Immature natural killer cell (primary cell): ENCODE data around the gene PPP1R14D. TPM values are rescaled to one million over a fixed set of nuclear protein-coding genes. Genes with fewer than 3 reads are reported as not detected.

Source experiments
- DNase-seq, 3 donors: peaks; one replicate each; pipeline ENCODE4 v3.0.0; 2022; ENCODE audit warnings: mixed read lengths in 1 of 3
- H3K27ac Mint-ChIP-seq, 6 donors: one replicate each; pipeline ENCODE4 v1.8.0; 2020; ENCODE audit warnings: mixed read lengths in 6 of 6, mild to moderate bottlenecking in 5 of 6, inconsistent platforms in 4 of 6, moderate library complexity in 3 of 6
- H3K27me3 Mint-ChIP-seq, 3 donors: one replicate each; pipeline ENCODE4 v1.8.0; 2020 to 2021; ENCODE audit warnings: low read depth in 3 of 3, mild to moderate bottlenecking in 3 of 3, mixed read lengths in 3 of 3, moderate library complexity in 3 of 3, inconsistent platforms in 1 of 3
- H3K36me3 Mint-ChIP-seq, 3 donors: one replicate each; pipeline ENCODE4 v1.8.0; 2020; ENCODE audit warnings: mixed read lengths in 3 of 3, inconsistent platforms in 2 of 3, mild to moderate bottlenecking in 2 of 3
- H3K4me1 Mint-ChIP-seq, 2 donors: one replicate each; pipeline ENCODE4 v1.8.0; 2020; ENCODE audit warnings: inconsistent platforms in 2 of 2, mild to moderate bottlenecking in 2 of 2, mixed read lengths in 2 of 2, moderate library complexity in 1 of 2
- H3K4me3 Mint-ChIP-seq, 5 donors: one replicate each; pipeline ENCODE4 v1.8.0; 2020; ENCODE audit warnings: mild to moderate bottlenecking in 5 of 5, mixed read lengths in 5 of 5, inconsistent platforms in 3 of 5, moderate library complexity in 3 of 5
- H3K9me3 Mint-ChIP-seq, 6 donors: one replicate each; pipeline ENCODE4 v1.8.0; 2020; ENCODE audit warnings: mild to moderate bottlenecking in 6 of 6, mixed read lengths in 6 of 6, inconsistent platforms in 4 of 6, moderate library complexity in 3 of 6
- polyA plus RNA-seq, 3 donors: library from polyadenylated mRNA; unstranded; fragments of 300-500 nt; fragmentation: Illumina TruSeq; gene quantifications; one replicate each; pipeline ENCODE4 v1.2.3, GENCODE V29; 2021

PPP1R14D gene
- polyA plus RNA-seq, 3 donors from 2014 or later = not detected

DNA sequence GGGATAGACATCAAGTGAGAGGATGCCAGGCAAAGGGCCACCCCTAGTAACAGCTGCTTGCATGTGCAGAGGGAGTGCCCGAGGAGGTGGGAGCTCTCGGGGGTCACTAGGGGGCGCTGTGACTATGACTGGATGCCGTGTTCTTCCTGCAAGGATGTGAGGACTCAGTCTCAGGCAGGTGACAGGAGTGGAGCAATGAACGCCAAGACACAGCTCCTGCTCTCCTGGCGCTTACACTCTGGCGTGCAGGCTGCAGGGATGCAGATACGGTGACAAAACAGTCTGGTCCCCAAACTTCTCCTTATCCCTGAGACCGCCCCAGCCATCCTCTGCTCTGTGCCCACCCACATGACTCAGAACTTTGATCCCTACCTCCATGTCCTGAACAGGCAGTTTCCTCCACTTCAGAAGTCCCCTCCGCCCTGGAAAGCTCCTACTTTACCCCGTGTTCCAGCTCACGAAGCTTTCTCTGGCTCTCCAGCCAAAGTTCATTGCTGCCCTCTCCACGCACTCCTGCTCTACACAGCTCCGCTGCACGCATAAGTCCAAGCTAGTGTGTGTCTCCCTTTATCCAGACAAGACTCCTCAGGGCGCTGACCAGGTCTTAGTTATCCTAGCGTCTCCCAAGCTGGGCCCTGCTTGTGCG is 30.8 kb upstream of the PPP1R14D start:
- Mint-ChIP-seq H3K4me3 (no peak overlapping the region), H3K36me3 (no peaks in the 10 kb centered on the region), H3K27ac (no peak overlapping the region), H3K4me1 (peaks cover 0 to 2% of the 10 kb centered on the region in 2 donors), H3K27me3 (peaks cover 6 to 25% (median 6%) of the 10 kb centered on the region in 3 donors), H3K9me3 (no peaks in the 10 kb centered on the region)
- peak; percentile 67 to 74 (median 71) for DNase-seq

DNA sequence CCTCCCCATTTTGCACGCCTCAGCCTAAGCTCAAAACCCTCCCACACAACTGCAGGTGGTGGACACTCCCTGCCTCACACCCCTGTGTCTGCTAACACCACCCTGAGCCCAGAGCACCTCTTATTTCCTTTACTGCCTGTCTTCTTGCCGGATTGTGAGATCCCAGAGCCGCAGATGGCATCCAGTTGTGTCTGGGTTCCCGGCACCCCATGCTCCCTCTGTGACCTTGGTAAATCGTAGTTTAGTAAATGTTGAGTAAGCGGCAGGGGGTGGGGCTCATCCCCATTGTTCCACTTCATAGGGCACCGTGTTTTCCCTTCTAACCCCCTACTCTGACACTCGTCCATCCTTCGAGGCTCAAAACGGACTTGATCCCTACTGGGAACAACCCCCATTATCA is 30.2 kb upstream of the PPP1R14D start:
- Mint-ChIP-seq H3K36me3 (no peaks in the 10 kb centered on the region), H3K4me1 (peaks cover 0 to 2% of the 10 kb centered on the region in 2 donors), H3K4me3 (no peak overlapping the region), H3K27ac (peak overlapping the region in 1 of 6 donors; percentile 39), H3K27me3 (peaks cover 6 to 25% (median 6%) of the 10 kb centered on the region in 3 donors), H3K9me3 (no peaks in the 10 kb centered on the region)
- no peak for DNase-seq

DNA sequence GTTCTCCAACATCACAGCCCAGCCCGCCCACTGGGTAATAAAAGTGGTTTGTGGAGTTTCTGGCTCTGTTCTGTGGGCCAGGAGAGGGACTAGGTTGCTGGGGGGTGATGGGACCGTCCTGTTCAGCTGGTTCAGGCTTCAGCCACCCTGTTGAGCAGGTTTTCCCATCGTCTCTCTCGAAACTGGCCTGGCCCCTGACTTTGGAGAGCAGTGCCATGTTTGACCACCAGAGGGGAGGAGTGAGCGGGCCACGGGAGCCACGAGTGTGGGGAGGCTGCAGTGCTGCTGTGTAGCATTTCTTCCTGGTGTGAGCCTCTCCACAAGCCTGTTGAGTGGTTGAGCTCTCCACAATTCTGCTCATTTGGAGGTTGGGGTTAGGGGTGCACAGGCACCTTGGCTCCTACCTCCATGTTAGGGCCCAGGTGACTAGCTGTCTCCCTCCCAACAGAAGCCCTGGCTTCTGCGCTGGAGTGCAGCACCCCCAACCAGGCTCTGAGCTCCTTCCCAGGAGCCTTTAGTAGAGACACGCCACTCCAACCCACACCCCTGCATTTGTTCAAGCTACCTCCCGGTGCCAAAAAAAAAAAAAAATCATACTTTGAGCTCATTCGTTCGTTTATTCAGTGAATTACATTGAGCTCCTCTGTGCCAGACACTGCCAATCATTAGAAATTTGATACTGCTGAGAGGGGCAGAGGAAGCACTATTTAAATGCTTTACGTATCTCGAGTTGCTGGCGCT is 29.3 kb upstream of the PPP1R14D start:
- DNase-seq = peak; percentile 71 to 75 (median 71)
- H3K4me3 Mint-ChIP-seq = no peak overlapping the region
- peak overlapping the region in 1 of 6 donors; percentile 21 for H3K27ac Mint-ChIP-seq
- no peaks in the 10 kb centered on the region for H3K36me3 Mint-ChIP-seq
- no peaks in the 10 kb centered on the region for H3K9me3 Mint-ChIP-seq
- peaks cover 0 to 2% of the 10 kb centered on the region in 2 donors for H3K4me1 Mint-ChIP-seq
- peaks cover 3 to 22% (median 4%) of the 10 kb centered on the region in 3 donors for H3K27me3 Mint-ChIP-seq

DNA sequence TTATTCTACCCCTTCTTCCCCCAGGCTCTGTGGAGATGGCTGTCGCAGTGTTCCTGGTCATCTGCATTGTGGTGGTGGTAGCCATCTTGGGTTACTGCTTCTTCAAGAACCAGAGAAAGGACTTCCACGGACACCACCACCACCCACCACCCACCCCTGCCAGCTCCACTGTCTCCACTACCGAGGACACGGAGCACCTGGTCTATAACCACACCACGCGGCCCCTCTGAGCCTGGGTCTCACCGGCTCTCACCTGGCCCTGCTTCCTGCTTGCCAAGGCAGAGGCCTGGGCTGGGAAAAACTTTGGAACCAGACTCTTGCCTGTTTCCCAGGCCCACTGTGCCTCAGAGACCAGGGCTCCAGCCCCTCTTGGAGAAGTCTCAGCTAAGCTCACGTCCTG is 28.2 kb upstream of the PPP1R14D start:
- Mint-ChIP-seq H3K27ac (no peak overlapping the region), H3K36me3 (no peaks in the 10 kb centered on the region), H3K4me1 (peaks cover 0 to 2% of the 10 kb centered on the region in 2 donors)

DNA sequence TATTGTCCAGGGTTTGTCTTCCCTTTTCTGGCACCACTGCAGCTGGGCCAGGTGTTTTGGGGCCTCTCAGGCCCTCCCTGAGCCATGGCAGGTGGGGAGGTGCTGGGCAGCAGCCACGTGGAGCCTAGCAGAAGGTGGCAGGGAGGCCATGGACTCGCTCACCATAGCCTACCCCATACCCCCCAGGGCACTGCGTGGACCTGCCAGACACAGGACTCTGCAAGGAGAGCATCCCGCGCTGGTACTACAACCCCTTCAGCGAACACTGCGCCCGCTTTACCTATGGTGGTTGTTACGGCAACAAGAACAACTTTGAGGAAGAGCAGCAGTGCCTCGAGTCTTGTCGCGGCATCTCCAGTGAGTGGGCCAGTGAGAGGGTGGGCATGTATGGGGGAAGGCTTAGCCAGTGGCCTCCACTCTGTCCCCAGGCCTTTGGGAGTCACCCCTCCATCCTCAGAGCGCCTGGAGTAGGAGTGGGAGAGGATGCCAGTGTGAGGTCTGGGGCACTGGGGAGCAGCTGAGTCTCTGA is 27.3 kb upstream of the PPP1R14D start:
- Mint-ChIP-seq H3K4me3 (no peak overlapping the region), H3K9me3 (no peaks in the 10 kb centered on the region), H3K36me3 (no peaks in the 10 kb centered on the region), H3K4me1 (peaks cover 0 to 2% of the 10 kb centered on the region in 2 donors), H3K27me3 (peaks cover 4 to 11% (median 6%) of the 10 kb centered on the region in 3 donors), H3K27ac (no peak overlapping the region)
- DNase-seq = no peak

More for the DNA sequence above, 28.2 kb upstream of the PPP1R14D start:
- peaks cover 4 to 15% (median 6%) of the 10 kb centered on the region in 3 donors for H3K27me3 Mint-ChIP-seq
- H3K4me3 Mint-ChIP-seq = no peak overlapping the region
- H3K9me3 Mint-ChIP-seq = no peaks in the 10 kb centered on the region
- DNase-seq = no peak

DNA sequence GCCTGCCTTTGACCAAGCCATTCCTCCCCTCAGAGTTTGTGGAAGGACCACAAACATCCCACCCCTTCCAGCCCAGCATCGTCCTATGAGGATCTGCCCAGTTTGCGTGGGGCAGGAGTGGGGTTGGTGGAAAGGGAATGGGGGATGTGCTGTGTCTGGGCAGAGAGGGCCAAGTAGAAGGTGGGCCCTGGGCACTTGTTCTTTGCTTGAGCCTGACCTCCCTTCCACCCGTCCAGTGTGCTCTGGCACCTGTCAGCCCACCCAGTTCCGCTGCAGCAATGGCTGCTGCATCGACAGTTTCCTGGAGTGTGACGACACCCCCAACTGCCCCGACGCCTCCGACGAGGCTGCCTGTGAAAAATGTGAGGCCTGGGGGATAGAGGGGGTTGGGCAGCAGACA is 25.7 kb upstream of the PPP1R14D start:
- peaks cover 0 to 2% of the 10 kb centered on the region in 2 donors for H3K4me1 Mint-ChIP-seq
- peaks cover under 1 to 6% (median 2%) of the 10 kb centered on the region in 3 donors for H3K27me3 Mint-ChIP-seq
- H3K36me3 Mint-ChIP-seq = no peaks in the 10 kb centered on the region
- H3K9me3 Mint-ChIP-seq = no peaks in the 10 kb centered on the region
- H3K4me3 Mint-ChIP-seq = no peak overlapping the region
- DNase-seq = no peak
- no peak overlapping the region for H3K27ac Mint-ChIP-seq

DNA sequence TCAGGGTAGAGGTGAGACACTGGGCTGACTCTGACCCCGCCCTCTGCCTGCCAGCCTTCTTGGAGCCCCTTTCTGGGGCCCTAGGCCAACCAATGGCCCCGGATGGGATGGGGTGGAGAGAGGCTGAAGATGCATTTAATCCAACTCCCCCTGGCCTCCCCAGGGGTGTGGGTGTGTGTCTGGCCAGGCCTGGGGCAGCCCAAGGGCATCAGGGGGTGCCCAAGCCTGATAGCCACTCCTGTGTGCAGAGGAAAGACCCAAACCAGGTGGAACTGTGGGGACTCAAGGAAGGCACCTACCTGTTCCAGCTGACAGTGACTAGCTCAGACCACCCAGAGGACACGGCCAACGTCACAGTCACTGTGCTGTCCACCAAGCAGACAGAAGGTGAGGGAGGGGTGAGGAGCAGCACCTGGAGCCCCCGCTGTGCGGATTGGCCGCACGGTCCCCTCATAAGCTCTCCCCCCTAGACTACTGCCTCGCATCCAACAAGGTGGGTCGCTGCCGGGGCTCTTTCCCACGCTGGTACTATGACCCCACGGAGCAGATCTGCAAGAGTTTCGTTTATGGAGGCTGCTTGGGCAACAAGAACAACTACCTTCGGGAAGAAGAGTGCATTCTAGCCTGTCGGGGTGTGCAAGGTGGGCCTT is 24.9 kb upstream of the PPP1R14D start:
- Mint-ChIP-seq H3K27me3 (peaks cover 0 to 6% (median 2%) of the 10 kb centered on the region in 3 donors), H3K36me3 (no peaks in the 10 kb centered on the region), H3K9me3 (no peaks in the 10 kb centered on the region), H3K27ac (no peak overlapping the region), H3K4me3 (no peak overlapping the region), H3K4me1 (no peaks in the 10 kb centered on the region)
- DNase-seq = no peak

DNA sequence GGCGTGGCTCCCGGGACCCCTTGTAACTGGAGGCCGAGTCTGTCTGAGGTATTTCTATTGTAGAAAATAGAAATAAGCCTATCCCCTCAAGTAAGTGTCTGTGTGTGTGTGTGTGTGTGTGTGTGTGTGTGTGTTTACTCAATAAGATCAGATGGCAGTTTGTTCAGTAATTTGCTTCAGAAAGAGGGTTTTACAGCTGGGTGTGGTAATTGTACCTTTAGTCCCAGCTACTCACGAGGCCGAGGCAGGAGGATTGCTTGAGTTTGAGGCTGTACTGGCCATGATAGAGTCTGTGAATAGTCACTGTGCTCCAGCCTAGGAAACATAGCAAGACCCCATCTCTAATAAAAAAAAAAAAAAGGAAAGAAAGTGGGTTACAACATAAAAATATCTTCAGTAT is 24.0 kb upstream of the PPP1R14D start:
- no peaks in the 10 kb centered on the region for H3K4me1 Mint-ChIP-seq
- H3K27ac Mint-ChIP-seq = no peak overlapping the region
- no peaks in the 10 kb centered on the region for H3K9me3 Mint-ChIP-seq
- DNase-seq = no peak
- H3K27me3 Mint-ChIP-seq = peaks cover 0 to 9% (median 2%) of the 10 kb centered on the region in 3 donors
- H3K4me3 Mint-ChIP-seq = no peak overlapping the region
- H3K36me3 Mint-ChIP-seq = no peaks in the 10 kb centered on the region

DNA sequence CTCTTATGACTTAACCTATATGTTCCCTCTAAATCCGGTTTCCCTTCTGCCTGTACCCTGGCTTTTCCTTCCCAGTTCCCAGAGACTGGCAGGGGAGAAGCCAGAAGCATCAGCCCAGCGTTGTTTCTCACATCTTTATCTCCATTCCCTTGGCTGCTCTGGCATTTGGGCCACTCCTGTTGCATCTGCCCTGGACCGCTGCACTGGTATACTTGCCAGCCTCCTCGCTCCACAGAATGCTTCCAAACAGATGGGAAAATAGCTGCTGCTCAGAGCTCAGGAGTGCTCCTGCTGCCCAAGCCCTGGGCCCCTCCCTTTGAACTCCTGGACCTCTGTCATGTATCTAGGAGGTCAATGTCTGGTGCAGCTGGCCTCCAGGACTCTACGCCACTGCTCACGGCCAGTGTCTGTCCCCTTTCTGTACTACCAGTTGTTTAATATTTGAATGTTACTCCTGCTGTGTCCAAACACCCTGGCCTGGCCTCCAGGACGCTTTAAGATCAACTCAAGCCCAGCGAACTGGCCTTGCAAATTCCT is 22.1 kb upstream of the PPP1R14D start:
- H3K36me3 Mint-ChIP-seq = no peaks in the 10 kb centered on the region
- no peaks in the 10 kb centered on the region for H3K9me3 Mint-ChIP-seq
- no peak for DNase-seq
- H3K4me1 Mint-ChIP-seq = peaks cover 0 to 1% of the 10 kb centered on the region in 2 donors
- H3K27me3 Mint-ChIP-seq = peaks cover 0 to 12% (median 2%) of the 10 kb centered on the region in 3 donors
- H3K27ac Mint-ChIP-seq = no peak overlapping the region
- no peak overlapping the region for H3K4me3 Mint-ChIP-seq

DNA sequence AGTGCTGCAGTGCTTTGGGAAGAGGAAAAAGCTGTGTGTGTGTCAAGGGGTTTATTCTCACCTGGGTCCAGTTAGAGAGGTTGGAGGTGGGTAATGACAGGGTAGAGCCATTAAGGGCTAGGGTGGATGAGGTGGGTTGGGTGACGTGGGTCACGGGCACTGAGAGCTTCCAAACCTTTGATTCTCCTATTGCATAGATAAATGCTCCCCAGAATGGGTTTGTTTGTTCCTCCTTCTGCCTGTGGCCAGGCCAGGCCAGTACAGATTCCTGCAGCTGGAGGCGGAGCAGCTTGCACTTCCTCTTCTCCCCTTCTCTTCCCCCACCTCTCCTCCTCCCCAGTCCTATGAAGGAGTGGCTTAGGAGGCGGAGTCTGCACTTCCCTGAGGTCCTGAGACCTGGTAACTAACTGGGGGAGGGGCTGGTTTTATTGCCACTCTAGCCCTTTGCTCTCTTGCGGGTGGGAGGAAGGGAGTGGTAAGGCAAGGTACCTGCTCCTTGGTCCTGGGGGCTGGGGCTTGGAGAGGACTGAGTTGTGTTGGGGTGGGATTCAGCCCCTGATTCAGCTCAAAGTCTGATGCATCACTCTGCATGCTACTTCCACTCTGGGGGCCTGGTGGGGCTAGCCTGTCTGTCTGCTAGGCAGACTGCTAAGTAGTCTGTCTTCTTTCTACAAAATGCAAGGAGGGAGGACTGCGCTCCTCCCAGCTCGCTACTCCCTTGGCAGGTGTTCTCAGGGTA is 18.9 kb upstream of the PPP1R14D start:
- H3K36me3 Mint-ChIP-seq = no peaks in the 10 kb centered on the region
- no peaks in the 10 kb centered on the region for H3K9me3 Mint-ChIP-seq
- H3K27me3 Mint-ChIP-seq = peaks cover 2 to 20% (median 10%) of the 10 kb centered on the region in 3 donors
- H3K27ac Mint-ChIP-seq = no peak overlapping the region
- peaks cover 12 to 13% of the 10 kb centered on the region in 2 donors for H3K4me1 Mint-ChIP-seq
- H3K4me3 Mint-ChIP-seq = no peak overlapping the region
- DNase-seq = no peak

DNA sequence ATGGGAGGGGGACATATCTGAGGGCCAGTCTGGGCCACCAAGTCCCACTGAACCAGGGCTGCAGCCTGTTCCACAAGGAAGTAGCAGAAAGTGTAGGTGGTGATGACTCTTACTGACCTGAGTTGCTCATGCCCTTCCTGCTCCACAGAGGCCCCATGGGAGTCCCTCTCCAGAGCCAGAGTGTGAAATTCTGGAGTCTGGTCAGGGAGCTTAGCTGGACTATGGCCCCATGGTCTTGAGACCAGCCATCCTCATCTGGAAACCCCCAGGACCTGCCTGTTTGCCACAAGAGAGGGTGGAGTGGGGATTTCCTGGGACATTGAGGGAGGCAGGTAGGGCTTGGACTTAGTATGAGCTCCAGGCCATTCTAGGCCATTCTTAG is 18.3 kb upstream of the PPP1R14D start:
- H3K4me1 Mint-ChIP-seq = peaks cover 12 to 13% of the 10 kb centered on the region in 2 donors
- no peak overlapping the region for H3K4me3 Mint-ChIP-seq
- no peaks in the 10 kb centered on the region for H3K36me3 Mint-ChIP-seq
- no peak for DNase-seq
- no peaks in the 10 kb centered on the region for H3K9me3 Mint-ChIP-seq
- H3K27ac Mint-ChIP-seq = no peak overlapping the region
- H3K27me3 Mint-ChIP-seq = peaks cover 5 to 18% (median 10%) of the 10 kb centered on the region in 3 donors

DNA sequence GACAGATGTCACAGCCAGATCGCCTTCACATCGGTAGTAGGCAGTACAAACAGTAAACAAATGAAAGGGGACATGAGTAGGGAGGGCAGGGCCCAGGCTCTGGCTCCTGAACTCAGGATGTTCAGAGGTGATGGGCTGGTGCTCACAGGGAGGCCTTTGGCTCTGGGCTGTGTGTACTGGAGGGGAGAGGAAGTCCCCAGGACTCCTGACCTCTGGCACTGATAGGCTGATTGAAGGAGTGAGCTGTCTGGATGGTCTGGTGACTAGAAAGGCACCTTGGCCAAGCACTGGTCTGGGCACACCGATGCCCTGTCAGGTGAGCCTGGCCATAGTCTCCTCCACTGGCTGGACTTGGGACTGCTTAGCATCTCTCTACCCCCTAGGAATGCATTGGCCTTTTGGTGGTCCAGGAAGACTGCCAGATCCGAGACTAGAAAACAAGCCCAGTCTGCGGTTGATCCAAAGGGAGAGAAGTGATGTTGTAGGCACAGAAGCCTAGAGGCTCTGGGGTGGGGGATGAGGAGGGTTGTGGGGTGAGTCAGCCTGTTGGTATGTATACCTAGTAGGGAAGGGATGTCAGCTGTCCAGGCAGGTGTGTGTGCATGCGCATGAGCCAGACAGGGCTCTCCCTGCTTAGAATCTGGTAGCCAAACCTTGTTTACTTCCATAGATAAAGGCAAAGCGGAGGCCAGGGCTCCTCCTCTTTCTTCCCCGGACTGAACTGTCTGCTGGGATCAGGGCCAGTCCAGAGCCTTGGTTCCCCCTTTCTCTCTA is 17.2 kb upstream of the PPP1R14D start:
- no peak for DNase-seq
- Mint-ChIP-seq H3K9me3 (no peaks in the 10 kb centered on the region), H3K36me3 (no peaks in the 10 kb centered on the region), H3K27me3 (peaks cover 5 to 18% (median 8%) of the 10 kb centered on the region in 3 donors), H3K4me1 (peaks cover 12 to 13% of the 10 kb centered on the region in 2 donors), H3K27ac (no peak overlapping the region), H3K4me3 (peak overlapping the region; percentile 35 to 52 (median 44))
